ENCODE measurements around the gene DGLUCY.
"Not testable (repeated sequence)": the region's sequence is repeated elsewhere in the genome, so short reads cannot be mapped to it uniquely, and the experiment has no call there.

Gene DGLUCY, protein sequence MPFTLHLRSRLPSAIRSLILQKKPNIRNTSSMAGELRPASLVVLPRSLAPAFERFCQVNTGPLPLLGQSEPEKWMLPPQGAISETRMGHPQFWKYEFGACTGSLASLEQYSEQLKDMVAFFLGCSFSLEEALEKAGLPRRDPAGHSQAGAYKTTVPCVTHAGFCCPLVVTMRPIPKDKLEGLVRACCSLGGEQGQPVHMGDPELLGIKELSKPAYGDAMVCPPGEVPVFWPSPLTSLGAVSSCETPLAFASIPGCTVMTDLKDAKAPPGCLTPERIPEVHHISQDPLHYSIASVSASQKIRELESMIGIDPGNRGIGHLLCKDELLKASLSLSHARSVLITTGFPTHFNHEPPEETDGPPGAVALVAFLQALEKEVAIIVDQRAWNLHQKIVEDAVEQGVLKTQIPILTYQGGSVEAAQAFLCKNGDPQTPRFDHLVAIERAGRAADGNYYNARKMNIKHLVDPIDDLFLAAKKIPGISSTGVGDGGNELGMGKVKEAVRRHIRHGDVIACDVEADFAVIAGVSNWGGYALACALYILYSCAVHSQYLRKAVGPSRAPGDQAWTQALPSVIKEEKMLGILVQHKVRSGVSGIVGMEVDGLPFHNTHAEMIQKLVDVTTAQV

DNA sequence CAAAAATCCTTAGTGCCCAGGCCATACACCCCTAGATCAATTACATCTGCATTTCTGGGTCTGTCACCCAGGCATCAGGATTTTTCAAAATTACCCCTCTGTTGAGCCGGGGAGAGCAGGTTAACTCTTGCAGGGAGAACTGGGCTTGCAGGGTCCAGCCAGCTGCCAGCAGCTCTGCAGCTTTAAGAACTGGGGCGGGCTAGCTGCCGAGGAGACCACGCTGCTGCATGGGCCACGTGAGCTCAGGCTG is at the start of gene DGLUCY:
Gene DGLUCY, plus strand, starts transcription at position 245 of the 250 bp plus-strand sequence. CDS start 46,222 bp downstream, outside the sequence.
- no peak for DNase-seq

DNA sequence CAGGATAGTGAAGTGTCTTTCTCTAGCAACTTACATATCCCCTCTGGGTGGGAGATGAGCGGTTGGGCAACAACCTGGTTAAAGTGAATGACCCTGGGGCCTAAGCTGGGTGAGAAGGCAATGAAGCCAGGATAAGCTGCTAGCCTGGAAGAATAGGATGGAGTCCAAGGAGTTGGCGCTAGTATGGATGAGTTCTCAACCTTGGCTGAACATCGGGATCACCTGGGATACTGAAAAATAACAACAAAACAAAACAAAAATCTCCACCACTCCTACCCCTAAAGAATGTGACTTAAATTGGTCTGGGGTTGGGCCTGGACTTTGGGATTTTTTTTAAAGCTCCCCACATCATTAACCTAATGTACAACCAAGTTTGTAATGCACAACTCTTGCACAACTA is 48.6 kb upstream of the DGLUCY start:
- no peak for DNase-seq

DNA sequence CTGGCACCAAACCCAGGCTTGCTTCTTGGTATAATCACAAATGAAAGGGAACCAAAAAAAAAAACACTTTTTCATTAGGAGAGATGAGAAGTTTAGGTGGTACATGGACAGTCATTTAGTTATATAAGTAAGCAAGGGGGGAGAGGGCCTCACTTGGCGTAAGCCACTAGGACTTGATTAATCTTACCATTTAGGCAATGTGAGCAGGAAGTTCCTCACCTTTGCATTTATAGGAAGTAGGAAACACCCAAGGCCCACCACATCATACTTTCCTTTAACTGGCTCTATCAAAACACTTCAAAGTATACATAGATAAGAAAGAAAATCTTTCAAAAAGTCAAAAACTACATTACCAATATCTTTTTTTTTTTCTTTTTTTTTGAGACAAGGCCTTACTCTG is 46.7 kb upstream of the DGLUCY start:
- peak; percentile 66 for DNase-seq

DNA sequence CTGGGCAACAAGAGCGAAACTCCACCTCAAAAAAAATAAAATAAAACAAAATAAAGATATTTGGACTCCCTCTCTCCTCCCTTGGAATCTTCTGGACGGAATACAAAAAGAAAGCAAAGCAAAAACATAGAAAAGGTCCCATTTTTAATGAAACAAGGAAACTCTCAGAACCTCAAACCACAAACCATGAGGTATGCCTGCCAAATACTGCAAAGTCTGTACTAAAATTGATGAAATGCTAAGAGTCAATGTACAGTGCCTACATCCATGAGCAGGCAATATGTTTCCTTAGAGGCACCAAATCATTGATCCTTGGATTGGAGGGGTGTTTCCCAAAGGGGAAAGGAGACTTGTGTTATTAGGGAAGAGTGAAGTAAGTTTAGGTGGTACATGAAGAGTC is 45.2 kb upstream of the DGLUCY start:
- DNase-seq, result peak; percentile 22

DNA sequence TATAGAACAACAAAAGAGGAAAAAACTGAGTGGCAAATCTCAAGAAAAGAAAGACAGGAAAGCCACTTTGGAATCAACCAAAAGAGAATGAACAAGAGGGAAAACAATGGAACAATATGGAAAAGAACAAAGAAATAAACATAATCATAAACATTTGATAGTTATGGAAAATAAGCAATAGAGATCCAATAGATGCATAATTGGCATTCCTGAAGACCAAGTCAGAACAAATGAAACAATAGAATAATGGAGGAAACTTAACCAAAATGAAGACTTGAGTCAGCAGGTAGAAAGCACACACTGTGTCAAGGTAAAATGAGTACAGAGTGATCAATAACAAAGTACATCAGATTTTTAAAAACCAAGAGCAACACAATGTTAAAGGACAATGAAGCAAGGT is 43.3 kb upstream of the DGLUCY start:
- no peak for DNase-seq

DNA sequence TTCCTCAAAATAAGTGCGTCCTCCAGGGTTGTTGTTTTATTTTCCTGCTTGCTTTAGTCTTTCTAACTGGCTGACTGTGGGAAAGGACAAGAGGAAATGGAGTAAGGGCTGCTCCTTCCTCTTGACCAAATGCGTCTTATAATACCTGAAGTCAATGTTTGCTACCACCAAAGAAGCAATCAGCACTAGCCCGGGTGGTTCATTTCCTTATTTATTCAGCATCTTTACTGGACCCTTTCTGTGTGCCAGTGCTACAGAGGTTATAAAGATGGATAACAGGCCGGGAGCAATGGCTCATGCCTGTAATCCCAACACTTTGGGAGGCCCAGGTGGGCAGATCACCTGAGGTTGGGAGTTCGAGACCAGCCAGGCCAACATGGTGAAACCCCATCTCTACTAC is 38.3 kb upstream of the DGLUCY start:
- no peak for DNase-seq

DNA sequence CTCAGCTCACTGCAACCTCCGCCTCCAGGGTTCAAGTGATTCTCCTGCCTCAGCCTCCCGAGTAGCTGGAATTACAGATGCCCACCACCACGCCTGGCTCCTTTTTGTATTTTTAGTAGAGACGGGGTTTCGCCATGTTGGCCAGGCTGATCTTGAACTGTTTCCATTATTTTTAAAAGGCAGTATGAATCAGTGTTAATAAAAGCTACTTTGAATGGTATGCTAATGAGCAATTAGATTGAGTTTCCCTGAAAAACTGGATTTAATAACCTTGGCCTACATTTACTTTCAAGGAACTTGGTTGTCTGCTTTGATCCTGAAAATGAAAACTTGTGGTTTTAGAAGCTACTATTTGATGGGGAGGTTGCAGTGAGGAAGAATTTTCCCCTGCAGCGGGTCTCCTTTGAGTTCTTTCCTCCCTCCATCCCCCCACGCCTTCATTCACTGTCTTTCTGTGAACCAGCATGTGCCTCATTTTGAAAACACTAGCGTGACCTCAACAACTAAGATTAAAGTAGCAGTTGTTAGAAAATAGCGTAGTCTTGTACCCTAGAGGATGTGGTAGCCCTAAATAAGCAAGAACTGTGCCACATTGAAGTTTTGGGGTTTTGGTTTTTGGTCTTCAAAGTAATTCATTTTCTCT is 35.7 kb upstream of the DGLUCY start:
- peak; percentile 75 for DNase-seq

DNA sequence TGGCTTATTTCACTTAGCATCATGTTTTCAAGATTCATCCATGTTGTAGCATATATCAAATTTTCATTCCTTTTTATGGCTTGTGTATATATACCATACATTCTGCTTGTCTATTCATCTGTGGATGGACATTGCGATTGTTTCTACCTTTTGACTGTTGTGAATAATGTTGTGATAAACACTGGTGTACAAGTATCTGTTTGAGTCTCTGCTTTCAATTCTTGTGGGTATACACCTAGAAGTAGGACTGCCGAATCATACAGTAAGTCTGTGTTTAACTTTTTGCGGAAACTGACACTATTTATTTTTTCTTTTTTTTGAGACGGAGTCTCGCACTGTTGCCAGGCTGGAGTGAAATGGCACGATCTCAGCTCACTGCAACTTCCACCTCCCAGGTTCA is 33.8 kb upstream of the DGLUCY start:
- no peak for DNase-seq

DNA sequence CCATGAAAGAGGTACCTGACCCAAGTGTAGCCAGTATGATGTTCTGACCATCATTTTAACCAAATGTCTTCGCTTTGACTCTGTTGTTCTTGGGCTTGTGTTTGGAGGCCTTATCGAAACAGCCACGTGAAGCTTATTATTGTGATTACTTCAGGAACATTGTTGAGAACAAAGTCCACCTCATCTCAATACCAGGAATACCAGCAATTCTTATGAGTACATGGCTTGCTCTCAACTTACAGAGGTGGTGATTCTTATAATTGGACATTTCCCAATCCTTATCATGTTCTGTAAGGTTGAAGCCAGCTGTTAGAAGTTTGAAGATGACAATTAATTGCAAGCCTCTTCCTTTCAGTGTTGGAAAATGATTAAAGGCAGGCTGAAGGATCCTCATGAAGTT is 31.6 kb upstream of the DGLUCY start:
- no peak for DNase-seq

DNA sequence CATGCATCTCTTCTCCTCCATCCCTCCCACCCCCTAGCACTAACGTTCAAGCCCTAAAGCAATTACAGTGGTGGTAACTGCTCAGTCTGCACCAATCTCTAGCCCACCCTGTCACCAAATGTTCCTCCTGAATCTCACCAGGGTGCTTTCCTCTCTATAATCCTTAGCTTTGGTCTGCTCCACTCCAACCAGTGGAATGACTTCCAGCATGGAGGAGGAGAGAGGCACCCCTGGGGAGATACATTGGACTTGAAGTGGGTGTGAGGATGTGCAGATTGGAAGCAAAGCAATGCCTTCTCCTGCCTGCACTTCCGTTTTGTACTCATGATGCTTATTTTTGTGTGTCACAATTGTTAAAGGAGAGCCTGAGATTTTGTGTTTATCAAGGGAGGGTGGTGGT is 29.4 kb upstream of the DGLUCY start:
- DNase-seq, result no peak

DNA sequence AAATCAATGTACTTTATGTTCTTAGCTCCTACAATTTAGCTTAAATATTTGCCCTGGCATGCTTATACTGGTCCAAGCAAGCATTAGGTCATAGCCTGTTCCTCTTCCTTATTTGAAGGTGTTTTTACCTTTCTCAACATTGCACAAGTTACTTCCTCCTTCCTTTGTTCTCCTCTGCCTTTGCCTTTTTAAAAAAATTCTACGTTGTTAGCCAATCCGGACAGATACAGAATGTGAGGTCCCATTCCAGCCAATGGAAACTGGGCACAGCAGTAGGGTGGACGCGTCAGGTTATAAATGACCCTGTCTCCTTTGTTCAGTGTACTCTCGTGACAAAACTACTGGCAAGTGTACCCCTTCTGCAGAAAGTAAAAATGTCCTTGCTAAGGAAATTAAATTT is 26.4 kb upstream of the DGLUCY start:
- not testable (repeated sequence) for DNase-seq

DNA sequence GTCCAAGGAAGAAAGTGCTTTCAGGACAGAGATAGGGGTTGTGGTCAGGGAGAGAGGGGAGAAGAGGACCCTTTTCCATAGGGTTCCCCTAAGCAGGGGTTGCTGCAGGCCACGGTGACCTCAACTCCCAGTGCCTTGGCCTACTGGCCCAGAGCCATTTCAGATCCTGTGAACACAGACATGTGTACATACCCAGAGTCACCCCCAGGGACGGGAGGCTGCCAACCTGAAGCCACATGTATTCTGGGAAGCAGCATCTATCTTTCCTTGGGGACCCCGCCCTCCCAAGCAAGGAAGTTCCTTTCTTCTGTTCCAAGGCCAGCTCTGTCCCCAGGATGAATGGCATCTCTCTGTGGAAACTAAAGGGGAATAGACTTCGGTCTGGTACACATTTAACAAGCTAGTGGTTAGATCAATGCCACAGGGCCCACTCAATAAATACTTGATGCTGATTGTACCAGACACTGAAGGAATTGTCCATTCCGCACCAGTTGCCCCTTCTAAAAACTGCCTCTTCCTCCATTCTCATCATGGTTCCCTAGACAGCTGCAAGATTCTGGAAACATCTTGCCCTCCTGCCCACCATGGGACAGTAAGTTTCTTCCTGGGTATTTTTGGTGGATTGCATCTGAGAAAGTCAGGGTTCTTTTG is 25.2 kb upstream of the DGLUCY start:
- DNase-seq, result no peak

DNA sequence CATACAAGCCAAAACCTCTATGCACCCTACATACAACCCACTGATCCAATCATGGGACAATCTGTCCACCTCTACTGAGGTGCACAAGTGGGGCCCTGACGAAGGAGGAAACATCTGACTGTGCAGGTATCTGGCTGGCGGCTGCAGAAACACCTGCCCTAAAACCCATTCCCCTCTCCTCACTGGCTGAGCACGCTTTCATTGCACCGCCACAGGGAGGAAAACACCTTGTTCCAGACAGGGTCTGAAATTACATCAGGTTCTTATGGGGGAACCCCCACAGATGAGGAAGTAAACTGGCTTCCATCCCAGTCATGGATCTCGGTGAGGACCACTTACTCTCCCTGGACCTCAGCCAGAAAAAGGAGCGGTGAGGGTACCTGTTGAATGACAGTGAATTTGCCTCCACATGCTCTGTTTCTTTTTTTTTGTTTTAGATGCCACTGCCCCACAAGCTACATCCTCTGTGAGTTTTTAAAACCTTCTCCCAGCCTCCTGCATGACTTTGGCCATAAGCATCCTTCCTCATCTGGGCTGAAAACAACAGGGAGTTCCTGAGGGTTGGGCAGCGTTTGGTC is 23.8 kb upstream of the DGLUCY start:
- DNase-seq, result no peak

DNA sequence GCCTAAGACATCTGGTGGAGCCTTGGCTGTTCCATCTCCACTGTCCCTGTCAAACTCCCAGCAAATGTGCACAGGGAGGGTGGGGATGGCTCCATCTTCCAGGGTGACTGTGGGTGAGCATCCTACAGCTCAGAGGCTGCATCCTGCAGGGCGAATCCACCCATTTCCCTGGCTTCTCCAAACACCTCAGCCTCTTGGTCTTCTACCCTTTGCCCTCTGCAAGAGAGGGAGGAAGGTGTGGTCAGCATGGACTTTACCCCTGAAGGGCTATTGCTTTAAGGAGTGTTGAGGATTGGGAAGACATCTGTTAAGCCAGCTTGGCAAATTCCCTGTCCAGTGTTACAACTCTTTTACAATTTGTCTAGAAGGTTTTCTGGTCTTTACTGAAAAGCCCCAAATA is 23.1 kb upstream of the DGLUCY start:
- no peak for DNase-seq

DNA sequence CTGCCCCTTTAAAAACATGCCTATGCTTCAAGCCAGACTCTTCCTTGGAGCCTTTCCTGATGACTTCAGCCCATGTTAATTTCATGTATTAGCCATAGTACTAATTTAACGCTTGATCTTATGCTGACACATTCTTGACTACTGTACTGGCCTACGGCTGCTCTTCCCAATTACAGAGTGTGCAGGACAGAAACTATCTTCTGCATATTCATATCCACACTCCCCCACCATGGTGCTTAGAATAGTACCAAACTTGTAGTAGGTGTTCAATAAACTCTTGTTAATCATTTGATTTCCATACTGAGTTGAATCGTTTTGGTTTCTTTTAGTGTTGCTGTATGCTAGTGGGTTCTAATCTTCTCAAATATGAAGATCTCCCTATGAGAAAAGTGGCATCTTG is 21.8 kb upstream of the DGLUCY start:
- no peak for DNase-seq

DNA sequence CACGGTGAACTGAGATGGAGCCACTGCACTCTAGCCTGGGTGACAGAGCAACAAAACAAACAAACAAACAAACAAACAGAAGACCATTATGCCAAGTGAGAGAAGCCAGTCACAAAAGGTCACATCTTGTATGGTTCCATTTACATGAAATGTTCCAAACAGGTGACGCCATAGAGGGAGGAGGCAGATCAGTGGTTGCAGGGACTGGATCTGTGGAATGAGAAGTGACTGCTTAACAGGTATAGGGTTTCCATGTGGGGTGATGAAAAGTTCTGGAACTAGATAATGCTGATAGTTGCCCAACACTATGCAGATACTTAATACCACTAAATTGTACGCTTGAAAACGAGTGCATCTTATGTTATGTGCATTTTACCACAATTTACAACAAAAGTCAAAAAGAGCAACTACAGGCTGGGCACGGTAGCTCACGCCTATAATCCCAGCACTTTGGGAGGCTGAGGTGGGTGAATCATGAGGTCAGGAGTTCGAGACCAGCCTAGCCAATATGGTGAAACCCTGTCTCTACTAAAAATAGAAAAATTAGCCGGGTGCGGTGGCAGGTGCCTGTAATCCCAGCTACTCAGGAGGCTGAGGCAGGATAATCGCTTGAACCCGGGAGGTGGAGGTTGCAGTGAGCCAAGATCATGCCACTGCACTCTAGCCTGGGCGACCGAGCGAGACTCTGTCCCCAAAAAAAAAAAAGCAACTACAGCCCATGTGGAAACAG is 20.0 kb upstream of the DGLUCY start:
- not testable (repeated sequence) for DNase-seq

DNA sequence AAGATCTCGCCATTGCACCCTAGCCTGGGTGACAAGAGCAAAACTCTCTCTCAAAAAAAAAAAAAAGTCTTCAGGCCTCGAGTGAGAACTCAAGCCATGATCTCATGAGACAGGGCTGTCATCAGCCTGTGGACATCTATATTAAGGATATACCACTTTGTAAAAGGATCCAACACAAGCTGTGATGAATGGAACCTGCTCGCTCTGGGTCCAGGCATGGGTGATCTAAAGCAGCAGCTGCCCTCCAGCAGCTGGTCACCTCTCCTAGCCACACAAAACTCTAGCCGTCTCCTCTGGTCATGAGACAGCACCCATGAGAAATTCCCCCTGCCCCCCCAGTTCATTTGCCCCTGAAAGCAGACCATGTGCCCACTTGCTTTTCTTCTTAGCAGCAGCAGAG is 19.1 kb upstream of the DGLUCY start:
- no peak for DNase-seq

DNA sequence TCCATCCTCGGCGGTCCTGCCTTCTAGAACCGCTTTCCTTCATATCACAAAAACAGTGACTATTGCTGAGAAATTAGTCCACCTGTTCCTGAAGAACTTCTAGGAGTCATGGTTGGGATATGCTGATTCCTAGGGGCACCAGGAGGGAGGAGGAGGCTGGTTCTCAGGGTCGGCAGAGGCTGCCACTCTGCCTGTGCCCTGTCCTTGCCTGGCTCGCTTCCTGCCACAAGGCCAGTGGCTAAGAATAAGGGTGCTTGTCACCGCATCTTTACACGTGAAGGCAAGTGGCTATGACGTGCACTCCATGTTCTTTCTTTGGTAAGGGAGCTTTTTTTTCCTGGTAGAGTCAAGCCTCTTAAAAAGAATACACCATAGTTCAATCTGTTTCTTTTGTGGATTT is 18.7 kb upstream of the DGLUCY start:
- DNase-seq, result no peak

DNA sequence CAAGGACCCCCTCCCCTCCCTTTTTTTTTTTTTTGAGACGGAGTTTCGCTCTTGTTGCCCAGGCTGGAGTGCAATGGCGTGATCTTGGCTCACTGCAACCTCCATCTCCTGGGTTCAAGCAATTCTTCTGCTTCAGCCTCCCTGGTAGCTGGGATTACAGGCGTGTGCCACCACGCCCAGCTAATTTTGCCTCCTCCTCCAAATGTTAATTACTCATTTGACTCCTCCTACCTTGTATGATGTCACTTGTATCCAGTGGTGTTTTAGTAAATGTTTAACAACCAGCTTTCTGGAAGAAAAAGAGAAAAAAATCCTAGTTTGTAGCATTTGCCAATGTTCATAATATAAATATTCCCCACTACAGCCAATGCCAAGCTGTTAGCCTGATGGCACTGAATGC is 16.2 kb upstream of the DGLUCY start:
- not testable (repeated sequence) for DNase-seq

DNA sequence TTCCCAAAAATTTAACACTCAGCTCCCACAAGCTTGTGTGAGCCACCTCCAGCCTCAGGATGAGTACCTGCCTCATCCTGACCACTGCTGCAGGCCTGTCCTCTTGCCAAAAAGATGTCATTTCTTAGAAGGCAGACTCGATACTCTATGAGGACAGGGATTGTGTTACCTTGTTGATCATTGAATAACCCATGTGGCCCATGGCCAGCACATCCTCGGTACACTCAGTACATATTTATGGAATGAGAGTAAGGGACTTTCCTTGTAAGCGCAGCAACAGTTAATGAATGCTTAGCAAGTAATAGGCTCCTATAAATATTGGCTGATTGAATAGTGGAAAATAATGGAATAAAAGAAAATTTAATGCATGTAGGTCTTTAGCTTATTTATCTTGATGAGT is 15.3 kb upstream of the DGLUCY start:
- DNase-seq, result no peak

DNA sequence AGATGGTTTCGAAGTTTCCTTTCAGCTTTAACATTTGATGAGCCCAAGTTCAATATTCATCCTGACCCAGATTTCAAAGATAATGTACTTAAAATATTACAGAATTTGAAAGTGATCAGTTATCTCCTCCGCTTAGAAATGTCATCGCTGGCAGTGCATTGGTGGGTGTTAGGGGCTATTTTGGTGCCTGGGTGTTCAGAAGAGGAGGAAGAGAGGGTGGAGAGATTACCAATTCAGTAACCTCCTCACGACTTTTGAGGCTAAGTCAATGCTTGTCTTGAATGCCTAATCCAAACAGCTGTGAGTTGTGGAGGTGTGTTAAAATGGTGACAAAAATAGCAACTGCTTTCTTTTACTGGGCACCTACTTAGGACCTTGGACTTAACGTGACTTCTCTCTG is 13.8 kb upstream of the DGLUCY start:
- no peak for DNase-seq

DNA sequence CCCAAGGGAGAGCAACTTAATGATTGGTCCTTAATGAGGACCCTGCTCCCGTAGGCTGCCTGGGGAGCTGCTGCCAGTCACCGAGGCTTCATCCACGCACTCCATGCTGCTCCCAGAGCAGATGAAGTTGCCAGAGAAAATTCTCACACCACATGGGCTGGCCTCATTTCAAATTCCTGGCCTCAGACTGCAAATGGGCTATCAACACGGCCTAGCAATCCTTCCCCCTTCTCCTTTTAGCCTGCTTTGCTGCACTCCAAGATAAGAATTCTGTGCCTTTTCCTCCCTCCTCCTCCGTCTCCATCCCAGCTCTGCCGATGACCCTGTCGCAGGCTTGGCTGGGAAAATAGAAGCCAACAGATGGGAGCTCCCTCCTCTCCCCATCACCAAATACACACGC is 10.8 kb upstream of the DGLUCY start:
- DNase-seq, result no peak
